Ramos (cell line): ENCODE measurements around the gene PLA2G4B.

Source experiments
- in situ Hi-C: fragments of 300-500 bp; cut with MboI; formaldehyde crosslinking; loops from one replicate; pipeline ENCODE4 v1.14.3; 2022; ENCODE audit warnings: low sequenced_read_pairs; ENCODE audit not compliant: unreplicated experiment

Gene PLA2G4B

GRCh38 chr15:41881550-41881919, 42.9 kb downstream of the PLA2G4B start:
- in situ Hi-C loops, result no loop called here

GRCh38 chr15:41881920-41882688, 43.5 kb downstream of the PLA2G4B start:
- in situ Hi-C loops, result no loop called here

GRCh38 chr15:41882689-41883483, 44.2 kb downstream of the PLA2G4B start:
- in situ Hi-C loops, result no loop called here

- in situ Hi-C loops, result no loop called here
Measured at GRCh38 chr15:41883484-41883825, 44.8 kb downstream of the PLA2G4B start.

- in situ Hi-C loops, result no loop called here
Measured at GRCh38 chr15:41884458-41884857, 45.8 kb downstream of the PLA2G4B start.

GRCh38 chr15:41885321-41885720, 46.7 kb downstream of the PLA2G4B start:
- in situ Hi-C loops, result no loop called here

- in situ Hi-C loops, result no loop called here
Measured at GRCh38 chr15:41885841-41886240, 47.2 kb downstream of the PLA2G4B start.

- in situ Hi-C loops, result no loop called here
Measured at GRCh38 chr15:41886741-41887140, 48.1 kb downstream of the PLA2G4B start.

GRCh38 chr15:41887161-41887560, 48.5 kb downstream of the PLA2G4B start:
- in situ Hi-C loops, result no loop called here

- in situ Hi-C loops, result no loop called here
Measured at GRCh38 chr15:41887893-41888292, 49.2 kb downstream of the PLA2G4B start.

GRCh38 chr15:41888662-41889253, 50.1 kb downstream of the PLA2G4B start:
- in situ Hi-C loops, result no loop called here

- in situ Hi-C loops, result no loop called here
Measured at GRCh38 chr15:41890050-41890690, 51.5 kb downstream of the PLA2G4B start.

- in situ Hi-C loops, result no loop called here
Measured at GRCh38 chr15:41891226-41891625, 52.6 kb downstream of the PLA2G4B start.

GRCh38 chr15:41891946-41892345, 53.3 kb downstream of the PLA2G4B start:
- in situ Hi-C loops, result no loop called here

- in situ Hi-C loops, result no loop called here
Measured at GRCh38 chr15:41892621-41893421, 54.2 kb downstream of the PLA2G4B start.

- in situ Hi-C loops, result no loop called here
Measured at GRCh38 chr15:41893422-41894250, 55.0 kb downstream of the PLA2G4B start, which contains the start of gene SPTBN5. TSS of gene SPTBN5 (minus strand) at chr15:41894053. CDS start at chr15:41893497, 556 bp downstream.

GRCh38 chr15:41894251-41894790, 55.7 kb downstream of the PLA2G4B start:
- in situ Hi-C loops, result no loop called here

GRCh38 chr15:41894791-41895463, 56.3 kb downstream of the PLA2G4B start:
- in situ Hi-C loops, result no loop called here
